GM12878 (cell line): ENCODE measurements around the gene VPS13C. TPM values are rescaled to one million over a fixed set of nuclear protein-coding genes. Genes with fewer than 3 reads are reported as not detected.

Source experiments
- ATAC-seq: fragments of 200-7000 bp; cut with Tn5 transposase; 3 replicates; pipeline ENCODE4 v1.9.1; 2020; ENCODE audit warnings: mild to moderate bottlenecking, moderate library complexity
- BruUV-seq: library from RNA; stranded (reverse); fragments of 400-500 nt; replicated peaks from 2 replicates; lab custom pipeline; 2021; lab: Mats Ljungman, UMichigan
- CTCF ChIA-PET: fragments of 300-600 bp; sonication (Branson Sonifier 250); formaldehyde crosslinking; extraction: SDS; loops from one replicate; lab custom pipeline; 2021; ENCODE audit warnings: inconsistent platforms; lab: Yijun Ruan, JAX
- POLR2A ChIA-PET: fragments of 350-600 bp; formaldehyde crosslinking; extraction: SDS; loops from one replicate; lab custom pipeline; 2021; ENCODE audit warnings: inconsistent platforms; lab: Charles Lee
- RAD21 ChIA-PET: fragments of 300-600 bp; sonication (Branson Sonifier 250); formaldehyde crosslinking; loops from one replicate; lab custom pipeline; 2023; ENCODE audit warnings: antibody characterized with exemption; ENCODE audit not compliant: unreplicated experiment; lab: Charles Lee
- SMC1A ChIA-PET: fragments of 300-600 bp; sonication (Branson Sonifier 250); formaldehyde crosslinking; loops from one replicate; lab custom pipeline; 2023; ENCODE audit not compliant: unreplicated experiment, uncharacterized antibody; lab: Charles Lee
- DNase-seq: peaks from one replicate; pipeline ENCODE4 v3.0.0-alpha.2; 2011; ENCODE audit warnings: low read depth, low spot score
- FAIRE-seq: peaks from 3 replicates; lab custom pipeline; 2011; peaks lifted over from hg19 to GRCh38; lab: Jason Lieb, UNC
- H2AFZ ChIP-seq: 2 replicates; pipeline ENCODE4 v1.6.0; 2011; ENCODE audit warnings: low read depth, low read length, control low read depth; ENCODE audit not compliant: control insufficient read depth
- H3K27ac ChIP-seq: 2 replicates; pipeline ENCODE4 v1.5.1; 2011; ENCODE audit warnings: control low read depth; ENCODE audit not compliant: control insufficient read depth, insufficient read depth
- H3K27me3 ChIP-seq, 2 experiments: replicated peaks in 1 of 2; 2 replicates each; pipeline versions ENCODE4 v1.6.0 to v1.6.1; 2011; ENCODE audit warnings: low read length in 1 of 2; ENCODE audit not compliant: control insufficient read depth in 2 of 2, insufficient read depth in 2 of 2
- H3K36me3 ChIP-seq, 2 experiments: 2 replicates each; pipeline ENCODE4 v1.5.1; 2011; ENCODE audit warnings: low read length in 1 of 2; ENCODE audit not compliant: control insufficient read depth in 2 of 2, insufficient read depth in 2 of 2
- H3K4me1 ChIP-seq: 2 replicates; pipeline ENCODE4 v1.6.1; 2011; ENCODE audit warnings: mild to moderate bottlenecking, low read length, moderate library complexity, mixed read lengths; ENCODE audit not compliant: control insufficient read depth, insufficient read depth
- H3K4me2 ChIP-seq: 2 replicates; pipeline ENCODE4 v1.6.0; 2011; ENCODE audit warnings: control low read depth; ENCODE audit not compliant: control insufficient read depth, insufficient read depth
- H3K4me3 ChIP-seq: fragments of 200-600 bp; sonication (generic); 2 replicates; pipeline ENCODE4 v1.5.1; 2016
- H3K79me2 ChIP-seq: 2 replicates; pipeline ENCODE4 v1.6.0; 2011; ENCODE audit warnings: low read length; ENCODE audit not compliant: control insufficient read depth, insufficient read depth
- H3K9ac ChIP-seq: 2 replicates; pipeline ENCODE4 v1.8.0; 2011; ENCODE audit warnings: low read length, control low read depth, mixed read lengths; ENCODE audit not compliant: control insufficient read depth, insufficient read depth
- H3K9me3 ChIP-seq: replicated peaks from 3 replicates; pipeline ENCODE4 v1.5.1; 2011; ENCODE audit warnings: mild to moderate bottlenecking, low read length; ENCODE audit not compliant: control insufficient read depth, insufficient read depth
- H4K20me1 ChIP-seq: 2 replicates; pipeline ENCODE4 v1.6.0; 2011; ENCODE audit not compliant: control insufficient read depth, insufficient read depth
- CEBPB ChIP-seq, 2 experiments: fragments of 150-350 bp in 1 of 2; IDR thresholded peaks; 2 replicates each; pipeline ENCODE4 v1.6.1; 2012 to 2014; ENCODE audit warnings: low read depth in 2 of 2, low read length in 2 of 2, borderline replicate concordance in 1 of 2, inconsistent platforms in 1 of 2
- CREM ChIP-seq: IDR thresholded peaks from 2 replicates; pipeline ENCODE4 v1.6.1; 2014; ENCODE audit warnings: antibody characterized with exemption, low read depth
- GABPA ChIP-seq: IDR thresholded peaks from 2 replicates; pipeline ENCODE4 v1.6.1; 2014; ENCODE audit warnings: antibody characterized with exemption, low read depth, mild to moderate bottlenecking, inconsistent platforms
- ZNF622 ChIP-seq: fragments of 450-650 bp; IDR thresholded peaks from 2 replicates; pipeline ENCODE4 v1.6.1; 2017; ENCODE audit warnings: mild to moderate bottlenecking, inconsistent platforms
- WGBS: methylation state at CpG from one replicate; pipeline ENCODE4 v1.1.6; 2016; ENCODE audit warnings: low lambda C conversion rate; ENCODE audit not compliant: insufficient replicate concordance, insufficient coverage; ENCODE audit errors: missing lambda C conversion rate; 5-methylcytosine and 5-hydroxymethylcytosine counted together
- in situ Hi-C: fragments of 300-500 bp; cut with MboI; formaldehyde crosslinking; loops from 9 replicates; pipeline ENCODE4 v1.14.3; 2018; ENCODE audit warnings: mixed read lengths
- intact Hi-C: fragments of 100-400 bp; cut with micrococcal nuclease; formaldehyde crosslinking; loops from one replicate; pipeline ENCODE4 v1.14.2; 2022; ENCODE audit not compliant: unreplicated experiment
- polyA plus RNA-seq, 11 experiments: library from polyadenylated mRNA; depleted of rRNA in 4 of 11; unstranded in 6 of 11; stranded (reverse) in 5 of 11; fragments of >200 nt; fragmentation: Nextera tagmentation in 4 of 11; fragmentation: Illumina TruSeq in 1 of 11; extraction: Ambion mirVana in 4 of 11; extraction: Trizol in 1 of 11; gene quantifications; 1 replicate in 1 of 11; 2 replicates in 10 of 11; pipeline versions ENCODE4 v1.2.1 to v1.2.3, GENCODE V29; 2011 to 2016; ENCODE audit warnings: inconsistent platforms in 2 of 11, missing spikeins in 2 of 11, low read depth in 1 of 11
- total RNA-seq, 4 experiments: library from RNA; depleted of rRNA in 3 of 4; stranded (reverse); fragments of >200 nt in 3 of 4; fragmentation: Illumina TruSeq in 1 of 4; extraction: Trizol in 1 of 4; gene quantifications; 2 replicates each; pipeline versions ENCODE4 v1.2.1 to v1.2.3, GENCODE V29; 2013 to 2021
- TF ChIP-seq, protein P1 (sequence below): IDR thresholded peaks from 2 replicates; pipeline ENCODE4 v1.6.1; 2011; ENCODE audit warnings: borderline replicate concordance, low read depth, mild to moderate bottlenecking, moderate library complexity, low read length; ENCODE audit not compliant: insufficient read depth, poor library complexity, severe bottlenecking

The VPS13C gene
- total and polyA plus RNA-seq, 10 of the 15 experiments (the other 5 are each of a cell fraction or from before 2014, with no cell fraction given) = 9.3 to 53.1 (median 31.8) TPM

DNA sequence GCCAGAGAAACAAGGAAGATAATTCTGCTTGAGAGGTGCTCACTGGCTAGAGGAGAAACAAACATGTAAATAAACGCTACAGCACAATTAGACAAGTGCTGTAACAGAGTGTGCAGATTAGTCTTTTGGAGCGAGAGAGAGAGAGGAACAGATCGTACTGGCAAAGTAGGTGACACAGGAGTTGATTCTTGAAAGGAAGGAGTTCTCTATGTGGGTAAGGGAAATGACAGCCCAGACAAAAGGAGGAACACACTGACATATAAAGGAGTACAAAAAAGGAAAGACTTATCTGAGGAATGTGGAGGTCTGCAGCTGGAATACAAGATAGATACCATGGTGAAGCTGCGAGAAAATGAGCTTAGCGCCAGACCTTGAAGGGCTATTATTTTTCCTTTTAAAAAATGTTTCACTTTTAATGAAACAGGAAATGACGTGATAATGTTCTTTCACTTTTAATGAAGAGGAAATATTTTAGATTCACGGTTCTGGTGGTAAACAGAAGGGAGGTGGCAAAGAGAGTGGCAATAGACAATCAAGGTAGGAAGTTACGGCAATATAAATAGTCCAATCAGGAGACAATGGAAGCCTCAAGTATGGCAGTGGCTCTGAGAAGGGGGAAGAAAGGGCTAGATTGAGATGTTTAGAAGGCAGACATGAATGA lies 202.9 kb downstream of the VPS13C start (continued):
- 0 out of 2 replicates have a peak, but pooled peaks have one; percentile 43 for TF ChIP-seq GABPA

DNA sequence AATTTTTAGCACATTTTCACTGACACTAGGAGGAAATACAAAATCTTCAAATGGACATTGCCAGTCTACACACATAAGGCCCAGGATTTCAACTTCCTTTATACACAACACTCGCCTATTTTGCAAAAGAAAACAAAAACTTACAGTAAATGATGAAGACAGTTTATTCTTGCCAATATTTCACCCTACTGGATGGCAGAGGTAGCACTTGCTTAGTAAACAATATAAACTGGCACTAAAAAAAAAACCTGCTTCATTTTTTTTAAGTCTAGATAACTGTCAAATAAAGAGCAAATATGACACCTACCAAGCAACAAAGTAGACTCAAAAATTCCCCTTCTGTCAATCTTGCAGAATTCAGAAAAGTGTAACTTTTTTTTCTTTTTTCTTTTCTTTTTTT lies 204.0 kb downstream of the VPS13C start:
- Histone ChIP-seq H3K9me3 (no peaks in the 10 kb centered on the region), H4K20me1 (no peaks in the 10 kb centered on the region), H2AFZ (no peak overlapping the region), H3K4me3 (no peak overlapping the region), H3K27ac (no peak overlapping the region), H3K36me3 (no peaks in the 10 kb centered on the region; a peak in 1 of 4 replicates), H3K4me1 (peaks cover 7% of the 10 kb centered on the region), H3K9ac (no peak overlapping the region), H3K4me2 (no peak overlapping the region), H3K79me2 (no peaks in the 10 kb centered on the region), H3K27me3 (no peaks in the 10 kb centered on the region)
- DNase-seq = no peak
- no peak for FAIRE-seq
- ChIA-PET RAD21 (interaction anchor here (0.6 kb wide), 1 partner anchor 26 kb away, joined by 4 read pairs; no protein-coding TSS in a partner anchor), POLR2A (interaction anchor here (0.6 to 0.7 kb wide), 3 partner anchors 70 to 356 kb away, joined by 3 to 6 read pairs (median 4); no protein-coding TSS in a partner anchor), CTCF (interaction anchor here (1.3 kb wide), 1 partner anchor 22 kb away, joined by 3 read pairs; no protein-coding TSS in a partner anchor), SMC1A (no interaction called here)
- no TSS peak for BruUV-seq
- no peak for ATAC-seq
- TF ChIP-seq CREM = no peak
- intact Hi-C loops = no loop called here
- WGBS = 100% methylated on average over 1 of the region's 1 CpG
- in situ Hi-C loops = no loop called here

DNA sequence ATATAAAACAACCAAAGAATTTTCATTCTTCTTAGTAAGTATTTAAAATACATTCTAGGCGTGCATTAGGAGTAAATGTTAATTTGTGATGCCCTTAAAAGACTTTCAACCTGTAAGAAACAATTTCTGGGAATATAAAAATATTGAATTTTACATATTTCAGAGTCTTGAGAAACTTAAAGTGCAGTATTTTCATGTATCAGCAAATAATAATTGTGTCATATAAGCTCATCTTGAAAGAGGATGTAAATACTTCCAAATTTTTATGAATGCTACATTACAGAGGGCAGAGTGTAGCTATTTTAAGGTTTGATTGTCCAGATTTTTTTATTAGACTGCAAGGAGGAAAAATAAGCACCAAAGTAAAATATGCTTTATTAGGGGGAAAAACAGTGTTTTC lies 207.1 kb downstream of the VPS13C start:
- RAD21 ChIA-PET = no interaction called here
- no peaks in the 10 kb centered on the region for H4K20me1 ChIP-seq
- H3K9ac ChIP-seq = no peak overlapping the region
- H3K9me3 ChIP-seq = no peaks in the 10 kb centered on the region
- H3K27me3 ChIP-seq = no peaks in the 10 kb centered on the region
- FAIRE-seq (no peak), ATAC-seq (no peak), DNase-seq (no peak)
- no peak overlapping the region for H3K27ac ChIP-seq
- 89% methylated on average over 1 of the region's 1 CpG for WGBS
- peaks cover 7% of the 10 kb centered on the region for H3K4me1 ChIP-seq
- in situ Hi-C loops (no loop called here), intact Hi-C loops (no loop called here)
- CTCF ChIA-PET = interaction anchor here (1.2 kb wide), 1 partner anchor 19 kb away, joined by 8 read pairs; no protein-coding TSS in a partner anchor
- TF ChIP-seq, protein P1, sequence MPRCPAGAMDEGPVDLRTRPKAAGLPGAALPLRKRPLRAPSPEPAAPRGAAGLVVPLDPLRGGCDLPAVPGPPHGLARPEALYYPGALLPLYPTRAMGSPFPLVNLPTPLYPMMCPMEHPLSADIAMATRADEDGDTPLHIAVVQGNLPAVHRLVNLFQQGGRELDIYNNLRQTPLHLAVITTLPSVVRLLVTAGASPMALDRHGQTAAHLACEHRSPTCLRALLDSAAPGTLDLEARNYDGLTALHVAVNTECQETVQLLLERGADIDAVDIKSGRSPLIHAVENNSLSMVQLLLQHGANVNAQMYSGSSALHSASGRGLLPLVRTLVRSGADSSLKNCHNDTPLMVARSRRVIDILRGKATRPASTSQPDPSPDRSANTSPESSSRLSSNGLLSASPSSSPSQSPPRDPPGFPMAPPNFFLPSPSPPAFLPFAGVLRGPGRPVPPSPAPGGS = no peak
- no peak for TF ChIP-seq CEBPB (IDR thresholded peaks at IDR 0.05; ENCODE audit: borderline replicate concordance in 1 of 2, low read depth in 2 of 2, low read length in 2 of 2)
- TF ChIP-seq ZNF622 = no peak
- SMC1A ChIA-PET = no interaction called here
- no peak overlapping the region for H2AFZ ChIP-seq
- BruUV-seq = no TSS peak
- POLR2A ChIA-PET = no interaction called here
- no peak overlapping the region for H3K4me3 ChIP-seq
- H3K36me3 ChIP-seq = no peaks in the 10 kb centered on the region; a peak in 1 of 4 replicates
- no peak overlapping the region for H3K4me2 ChIP-seq
- no peaks in the 10 kb centered on the region for H3K79me2 ChIP-seq
